Hematopoietic multipotent progenitor cell treated with erythropoietin and hydrocortisone succinate and interleukin-3 and kit ligand, for 4 days (in vitro differentiated cells): ENCODE measurements around the gene LPCAT1.
"Not testable (repeated sequence)": the region's sequence is repeated elsewhere in the genome, so short reads cannot be mapped to it uniquely, and the experiment has no call there.

Experiments used
- DNase-seq: peaks from one replicate; pipeline ENCODE4 v3.0.0-alpha.2; 2015

LPCAT1 gene

DNA sequence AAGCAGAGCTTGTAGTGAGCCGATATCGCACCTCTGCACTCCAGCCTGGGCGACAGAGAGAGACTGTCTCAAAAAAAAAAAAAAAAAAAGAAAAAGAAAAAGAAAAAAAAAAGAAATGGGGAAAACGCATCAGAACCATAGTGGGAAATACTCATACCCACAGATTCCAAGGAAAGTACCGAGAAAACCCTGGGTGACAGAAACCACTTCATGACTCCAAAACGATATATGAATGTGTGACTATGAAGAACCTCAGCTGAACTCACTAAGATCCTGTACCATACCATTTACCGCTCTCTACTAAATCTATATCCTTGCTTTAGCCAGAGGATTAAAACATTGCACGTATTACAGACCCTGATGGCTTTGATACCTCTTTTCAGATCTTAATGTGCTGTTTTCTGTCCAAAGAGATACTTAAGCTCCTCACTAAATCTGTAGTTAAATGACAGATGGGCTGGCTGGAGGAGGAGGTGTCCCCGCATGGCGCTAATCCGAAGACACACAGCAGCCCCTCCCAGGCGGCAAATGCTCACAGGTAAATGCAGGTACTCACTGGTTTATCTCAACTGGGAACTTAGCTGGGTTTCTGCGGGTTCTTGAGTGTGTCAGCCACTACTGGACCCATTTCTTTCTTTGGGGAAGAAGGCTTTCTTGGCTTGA is 2.8 kb downstream of the LPCAT1 start:
- no peak for DNase-seq

DNA sequence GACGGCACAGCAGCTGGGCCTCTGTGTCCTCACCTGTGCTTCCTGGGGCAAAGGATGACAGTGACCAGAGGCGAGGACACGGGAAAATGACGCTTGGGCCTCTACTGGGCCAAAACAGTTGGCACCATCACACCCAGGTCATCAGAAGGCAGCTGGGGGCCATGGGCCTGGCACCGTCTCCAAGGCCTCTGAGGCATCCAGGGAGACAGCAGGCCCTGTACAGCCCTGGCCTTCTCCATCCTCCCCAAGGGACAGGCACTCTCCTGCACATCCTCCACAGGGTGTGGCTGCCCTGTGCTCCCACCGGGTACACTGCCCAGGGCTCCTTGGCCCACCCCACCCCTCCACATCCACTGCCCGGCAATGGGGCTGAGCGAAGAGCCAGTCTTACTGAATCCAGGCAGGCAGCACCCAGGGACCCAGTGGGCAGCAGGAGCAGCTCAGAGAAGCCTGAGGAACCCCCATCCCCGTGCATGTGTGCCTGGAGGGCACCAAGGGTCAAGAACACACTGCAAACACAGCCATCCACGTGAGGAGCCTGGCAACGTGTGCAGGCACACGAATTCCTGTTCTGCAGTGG is 4.0 kb downstream of the LPCAT1 start:
- no peak for DNase-seq

DNA sequence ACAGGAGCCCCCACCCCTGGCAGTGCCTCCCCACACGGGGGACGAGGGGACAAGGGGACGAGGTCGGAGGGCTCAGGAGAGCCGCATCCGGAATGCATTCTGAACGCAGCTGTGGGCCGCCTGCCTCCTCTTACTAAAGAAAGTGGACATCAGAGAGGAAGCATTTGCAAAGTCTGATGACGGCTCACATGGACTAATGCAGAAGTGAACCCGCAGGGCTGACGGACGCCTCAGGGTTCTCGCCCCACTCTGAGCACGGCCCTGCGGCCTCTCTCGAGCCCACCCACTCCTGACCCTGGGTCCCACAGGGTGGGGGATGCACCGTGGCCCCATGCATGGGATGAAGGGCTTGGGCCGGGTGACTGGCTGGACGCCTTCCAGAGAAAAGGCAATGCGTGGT is 5.9 kb downstream of the LPCAT1 start:
- no peak for DNase-seq

DNA sequence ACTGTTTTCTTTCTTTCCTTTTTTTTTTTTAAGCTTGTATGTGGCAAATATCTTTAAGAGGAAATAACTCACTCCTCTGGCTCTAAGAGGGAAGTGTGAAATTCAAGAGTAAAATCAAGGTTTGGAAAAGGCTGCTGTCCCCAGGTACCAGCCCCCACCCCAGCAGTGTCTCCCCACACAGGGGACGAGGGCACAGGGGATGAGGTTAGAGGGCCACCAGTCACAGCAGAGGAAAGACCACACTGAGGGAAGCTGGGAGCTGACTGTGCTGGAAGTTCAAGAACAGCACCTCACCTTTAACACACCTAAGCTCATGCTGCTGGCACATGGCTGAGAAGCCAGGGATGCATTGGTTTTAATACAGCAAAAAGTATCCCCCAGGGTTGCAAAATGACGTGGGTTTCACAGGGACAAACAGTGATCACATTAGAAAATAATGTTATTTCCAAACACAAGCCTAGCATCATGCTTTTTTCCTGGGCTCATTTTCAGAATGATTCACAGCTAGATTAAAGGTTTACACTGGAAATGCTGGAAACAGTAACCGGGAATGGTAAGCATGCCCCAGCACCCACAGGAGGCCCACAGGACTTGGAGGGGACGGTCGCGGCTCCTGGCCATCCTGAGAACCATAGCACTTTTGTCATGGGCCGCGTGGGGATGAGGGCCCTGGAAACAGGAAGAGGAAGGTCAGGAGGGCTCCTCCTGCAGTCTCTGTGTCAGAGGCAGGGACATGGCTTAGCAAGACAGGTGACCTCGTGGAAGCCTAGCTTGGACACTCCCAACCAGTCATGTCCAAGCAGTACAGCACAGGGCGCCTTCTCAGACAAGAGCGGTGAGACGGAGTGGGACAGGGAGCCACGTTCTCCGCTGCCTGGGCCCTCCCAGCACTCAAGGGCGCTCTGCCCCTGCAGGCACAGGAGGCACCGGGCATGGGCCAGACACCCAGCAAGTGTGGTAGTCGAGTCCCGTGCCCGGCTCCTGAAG is 6.9 kb downstream of the LPCAT1 start:
- no peak for DNase-seq

DNA sequence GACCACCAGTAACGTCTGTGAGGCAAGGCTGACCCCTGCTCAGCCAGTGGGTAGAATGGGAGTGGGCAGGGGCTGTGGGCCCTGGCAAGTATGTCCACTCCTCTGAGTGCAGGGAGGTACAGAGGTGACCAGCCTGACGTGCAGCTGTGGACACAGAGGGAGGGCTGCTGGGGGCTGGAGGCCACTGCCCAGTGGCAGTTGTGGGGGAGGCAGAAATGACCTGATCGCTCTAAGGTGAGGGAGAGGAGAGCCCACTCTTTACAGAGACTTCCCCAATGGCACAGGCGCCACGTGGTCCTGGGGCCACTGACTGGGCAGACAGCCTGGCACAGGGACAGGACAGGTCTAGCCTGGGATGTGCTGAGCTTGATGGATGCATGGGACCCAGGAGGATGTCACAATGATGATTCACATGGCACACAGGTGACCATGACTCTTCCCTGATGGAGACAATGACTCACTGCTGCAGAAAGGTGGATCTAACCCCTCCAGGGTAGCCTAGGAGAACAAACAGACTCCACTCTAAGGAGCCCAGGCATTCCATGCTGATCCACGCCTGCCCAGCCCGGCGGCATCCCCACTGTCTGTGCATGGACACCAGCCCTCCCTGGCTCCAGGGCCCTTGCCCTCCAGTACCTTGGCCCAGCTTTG is 7.7 kb downstream of the LPCAT1 start:
- no peak for DNase-seq

DNA sequence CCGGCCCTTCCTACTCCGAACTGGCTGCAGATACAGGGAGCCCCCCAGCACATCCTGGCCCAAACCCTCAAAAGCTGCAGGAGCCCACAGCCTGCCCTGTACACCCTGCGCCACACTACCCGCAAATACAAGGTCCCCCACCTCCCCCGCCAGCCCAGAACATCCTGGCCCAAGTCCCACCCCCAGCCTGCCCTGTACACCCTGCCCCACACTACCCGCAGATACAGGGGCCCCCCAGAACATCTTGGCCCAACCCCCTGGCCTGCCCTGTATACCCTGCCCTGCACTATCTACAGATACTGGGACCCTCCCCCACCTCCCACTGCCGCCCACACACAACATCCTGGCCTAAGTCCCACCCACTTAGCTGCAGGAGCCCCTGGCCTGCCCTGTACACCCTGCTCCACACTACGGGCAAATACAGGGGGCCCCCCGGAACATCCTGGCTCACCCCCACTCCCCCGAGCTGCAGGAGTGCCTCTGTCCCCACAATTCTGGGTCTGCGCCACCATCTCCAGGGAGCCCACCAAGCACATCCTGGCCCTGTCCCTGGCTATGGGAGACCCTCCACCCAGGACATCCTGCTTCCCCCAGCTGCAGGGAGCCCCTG is 8.3 kb downstream of the LPCAT1 start:
- no peak for DNase-seq

DNA sequence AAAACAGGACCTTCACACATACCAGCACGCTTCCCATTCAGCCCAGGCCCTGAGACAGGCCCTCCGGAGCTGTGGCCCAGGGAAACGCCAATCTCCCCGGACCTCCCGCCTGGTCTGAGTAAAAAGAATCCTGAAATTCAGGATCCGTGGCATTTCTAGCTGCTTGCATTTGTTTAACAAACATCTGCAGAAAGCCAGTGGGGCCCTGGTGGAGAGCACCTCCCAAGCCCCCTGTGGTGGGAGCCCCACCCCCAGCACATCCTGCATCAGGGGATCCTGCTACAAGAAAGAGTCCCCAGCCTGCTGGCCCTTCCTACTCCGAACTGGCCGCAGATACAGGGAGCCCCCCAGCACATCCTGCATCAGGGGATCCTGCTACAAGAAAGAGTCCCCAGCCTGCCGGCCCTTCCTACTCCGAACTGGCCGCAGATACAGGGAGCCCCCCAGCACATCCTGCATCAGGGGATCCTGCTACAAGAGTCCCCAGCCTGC is 8.9 kb downstream of the LPCAT1 start:
- not testable (repeated sequence) for DNase-seq

DNA sequence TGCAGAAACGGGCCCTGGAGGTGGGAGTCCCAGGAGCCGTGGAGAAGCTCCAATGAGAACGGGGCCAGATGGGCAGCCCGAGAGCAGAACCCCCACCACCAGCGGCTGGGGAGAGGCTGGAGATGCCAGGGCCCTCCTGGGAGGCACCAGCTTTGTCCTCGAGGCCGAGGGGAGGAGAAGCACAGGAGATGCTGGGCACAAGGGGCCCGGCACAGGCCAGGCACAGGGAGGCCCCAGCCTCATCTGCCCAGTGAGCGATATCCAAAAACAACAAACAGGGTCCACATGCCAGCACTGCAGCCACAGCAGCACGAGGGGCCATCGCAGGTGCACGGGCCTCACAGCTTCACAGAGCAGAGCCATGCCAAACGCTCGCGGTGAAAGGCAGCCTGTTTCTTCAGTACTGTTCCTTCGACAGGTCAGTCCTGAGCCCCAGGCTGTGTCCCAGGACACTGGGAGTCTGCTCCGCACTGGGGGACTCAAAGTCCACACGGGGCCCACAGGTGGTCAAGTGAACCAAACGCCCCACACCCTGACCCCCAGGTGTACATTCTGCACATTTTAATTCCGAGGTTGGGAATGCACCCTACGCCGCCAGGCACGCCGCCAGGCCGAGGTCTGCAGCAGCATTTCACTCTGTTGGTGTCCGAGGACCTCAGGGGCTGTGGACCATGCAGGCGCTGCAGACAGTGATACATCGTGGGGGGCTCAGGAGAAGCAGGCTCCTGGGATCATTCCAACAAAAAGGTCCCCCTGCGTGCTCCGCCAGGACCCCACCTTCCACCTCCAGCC is 9.5 kb downstream of the LPCAT1 start:
- no peak for DNase-seq

DNA sequence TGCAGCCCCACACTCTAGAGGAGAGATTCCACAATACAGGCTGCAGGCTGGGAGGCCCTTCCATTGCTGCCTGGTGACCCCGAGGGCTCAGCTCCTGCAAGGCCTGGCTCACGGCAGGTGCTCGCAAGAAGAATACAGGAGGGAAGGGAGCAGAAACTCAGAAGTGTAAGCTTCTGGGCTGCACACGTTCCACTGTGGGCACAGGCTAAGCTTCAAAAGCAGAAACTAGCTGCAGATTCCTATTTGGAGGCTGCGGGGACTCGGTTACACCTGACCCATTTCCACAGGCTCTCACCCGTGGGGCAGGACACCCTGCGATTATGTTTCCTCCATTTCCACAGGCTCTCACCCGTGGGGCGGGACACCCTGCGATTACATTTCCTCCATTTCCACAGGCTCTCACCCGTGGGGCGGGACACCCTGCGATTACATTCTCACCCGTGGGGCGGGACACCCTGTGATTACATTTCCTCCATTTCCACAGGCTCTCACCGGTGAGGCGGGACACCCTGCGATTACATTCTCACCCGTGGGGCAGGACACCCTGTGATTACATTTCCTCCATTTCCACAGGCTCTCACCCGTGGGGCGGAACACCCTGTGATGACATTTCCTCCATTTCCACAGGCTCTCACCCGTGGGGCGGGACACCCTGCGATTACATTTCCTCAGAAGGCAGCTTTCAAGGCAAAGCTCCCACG is 10.3 kb downstream of the LPCAT1 start:
- no peak for DNase-seq

DNA sequence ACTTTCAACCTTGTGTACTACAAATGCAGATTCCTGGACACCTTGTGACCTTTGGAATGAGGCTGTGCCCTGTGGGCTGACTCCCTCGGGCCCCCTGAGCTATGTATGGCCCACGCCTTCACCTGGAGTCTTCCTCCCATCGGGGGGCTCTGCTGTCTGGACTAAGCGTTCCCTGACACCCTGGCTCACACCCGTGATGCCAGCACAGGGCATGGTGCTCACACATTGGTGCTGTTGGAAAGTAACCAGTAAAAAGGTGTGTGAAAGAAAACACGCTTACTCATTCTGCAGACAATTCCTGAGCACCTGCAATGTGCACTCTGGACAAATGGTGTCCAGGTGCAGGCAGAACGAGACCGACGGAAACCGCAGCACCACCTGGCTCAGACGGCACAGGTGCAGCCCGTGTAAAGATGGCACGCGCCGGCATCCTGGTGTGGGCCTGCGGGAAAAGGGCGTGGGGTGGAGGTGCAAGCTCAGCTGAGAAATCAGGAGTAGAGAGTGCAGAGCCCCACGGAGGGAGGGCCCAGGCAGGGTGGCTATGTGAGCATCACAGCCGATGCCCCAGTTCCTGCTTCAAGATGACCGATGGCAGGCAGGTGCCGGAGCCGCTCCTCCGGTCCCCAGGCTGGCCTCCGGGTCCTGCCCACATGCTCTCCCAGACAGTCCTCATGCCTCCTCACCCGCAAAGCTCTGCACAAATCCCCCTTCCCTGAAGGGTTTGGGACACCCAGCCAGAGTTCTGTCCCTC is 11.0 kb downstream of the LPCAT1 start:
- DNase-seq = no peak

DNA sequence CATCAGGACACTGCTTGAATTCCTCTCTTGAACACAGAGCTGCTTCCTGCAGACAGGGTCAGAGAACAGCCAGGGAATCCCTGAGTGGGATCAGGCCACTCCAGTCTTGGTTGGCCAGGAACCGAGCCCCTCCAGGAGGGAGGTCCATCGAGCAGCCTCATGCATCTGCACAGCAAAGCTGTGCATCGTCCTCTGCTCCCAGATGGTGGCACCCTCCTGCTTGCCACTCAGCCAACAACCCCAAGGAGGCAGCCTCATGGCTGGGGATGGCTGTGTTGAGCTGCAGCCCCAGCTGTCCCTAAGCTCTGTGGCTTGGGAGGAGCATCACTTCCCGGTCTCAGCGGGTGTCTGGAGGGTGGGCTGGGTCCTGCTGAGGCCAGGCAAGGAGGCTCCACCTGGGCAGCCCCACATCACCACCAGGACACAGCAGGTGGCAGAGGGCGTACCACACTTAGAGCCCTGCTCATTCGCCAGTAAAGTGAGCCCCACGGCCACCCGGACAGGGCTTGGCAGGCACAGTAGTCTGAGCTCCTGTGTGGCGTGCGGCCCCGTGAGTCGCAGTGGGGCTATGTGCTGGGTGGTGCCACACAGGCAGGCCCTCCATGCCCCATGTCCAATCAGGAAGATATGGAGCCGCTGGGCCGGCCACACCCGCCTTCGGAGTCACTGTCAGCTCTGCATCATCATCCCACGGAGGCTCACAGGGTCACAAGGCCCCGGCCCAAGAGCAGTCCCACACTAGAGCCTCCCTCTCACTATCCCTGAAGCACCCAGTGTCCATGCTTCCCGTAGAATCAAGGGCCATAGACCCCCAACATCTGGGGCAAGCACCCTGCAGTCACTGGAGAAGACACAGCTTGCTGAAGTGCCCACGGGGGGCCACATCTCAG is 11.9 kb downstream of the LPCAT1 start:
- DNase-seq = peak; percentile 41

DNA sequence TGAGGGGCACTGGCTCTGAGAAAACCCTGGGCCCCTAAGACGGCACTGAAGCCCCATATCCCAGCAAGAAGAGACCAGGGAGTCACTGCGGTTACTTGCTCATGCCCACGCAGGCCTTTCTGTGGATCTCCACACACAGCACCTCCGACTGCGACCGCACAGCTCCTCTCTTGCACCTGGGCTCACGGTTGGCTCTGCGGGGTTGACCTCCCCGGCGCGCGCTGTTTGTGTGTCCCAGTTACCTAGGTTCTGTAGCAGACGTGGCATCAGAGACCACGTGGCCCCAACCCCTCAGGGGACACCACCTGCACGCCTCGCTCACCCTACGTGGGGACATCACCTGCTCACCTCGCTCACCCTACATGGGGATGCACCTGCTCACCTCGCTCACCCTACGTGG is 12.7 kb downstream of the LPCAT1 start:
- no peak for DNase-seq

DNA sequence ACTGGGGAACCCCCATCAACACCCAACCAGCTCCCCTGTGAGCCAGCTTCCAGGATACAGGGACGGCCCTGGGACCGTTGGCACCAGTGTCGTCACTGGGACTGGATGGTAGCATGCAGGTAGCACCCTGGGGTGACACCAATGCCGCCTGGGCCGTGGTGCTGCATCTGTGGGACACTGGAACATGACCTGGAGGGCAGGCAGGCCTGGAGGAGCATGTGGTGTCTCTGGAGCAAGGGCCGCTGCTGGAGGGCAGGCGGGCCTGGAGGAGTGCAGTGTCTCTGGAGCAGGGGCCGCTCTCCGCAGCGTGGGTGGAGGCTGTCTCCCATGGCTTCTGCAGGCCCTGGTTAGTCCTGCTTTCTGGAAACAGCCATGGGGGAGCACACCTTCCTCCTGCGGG is 13.1 kb downstream of the LPCAT1 start:
- no peak for DNase-seq

DNA sequence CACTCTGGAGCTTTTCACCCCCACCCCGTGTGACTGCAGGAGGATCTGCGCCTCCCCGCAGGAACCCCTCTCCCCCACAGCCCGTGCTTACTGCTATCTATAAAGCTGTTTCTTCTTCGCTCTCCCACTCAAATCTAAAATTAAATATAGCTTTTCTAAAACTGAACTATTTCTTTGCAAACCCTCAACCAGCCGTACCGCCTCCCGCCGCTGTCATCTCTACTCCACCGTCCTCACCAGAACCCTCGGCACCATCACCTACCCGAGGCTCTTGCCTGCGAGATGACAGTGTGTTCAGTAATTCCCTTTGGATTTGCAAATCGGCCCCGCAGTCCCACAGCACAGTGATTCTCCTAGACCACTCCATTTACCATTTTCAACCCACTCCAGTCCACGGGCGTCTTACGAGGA is 13.6 kb downstream of the LPCAT1 start:
- no peak for DNase-seq

DNA sequence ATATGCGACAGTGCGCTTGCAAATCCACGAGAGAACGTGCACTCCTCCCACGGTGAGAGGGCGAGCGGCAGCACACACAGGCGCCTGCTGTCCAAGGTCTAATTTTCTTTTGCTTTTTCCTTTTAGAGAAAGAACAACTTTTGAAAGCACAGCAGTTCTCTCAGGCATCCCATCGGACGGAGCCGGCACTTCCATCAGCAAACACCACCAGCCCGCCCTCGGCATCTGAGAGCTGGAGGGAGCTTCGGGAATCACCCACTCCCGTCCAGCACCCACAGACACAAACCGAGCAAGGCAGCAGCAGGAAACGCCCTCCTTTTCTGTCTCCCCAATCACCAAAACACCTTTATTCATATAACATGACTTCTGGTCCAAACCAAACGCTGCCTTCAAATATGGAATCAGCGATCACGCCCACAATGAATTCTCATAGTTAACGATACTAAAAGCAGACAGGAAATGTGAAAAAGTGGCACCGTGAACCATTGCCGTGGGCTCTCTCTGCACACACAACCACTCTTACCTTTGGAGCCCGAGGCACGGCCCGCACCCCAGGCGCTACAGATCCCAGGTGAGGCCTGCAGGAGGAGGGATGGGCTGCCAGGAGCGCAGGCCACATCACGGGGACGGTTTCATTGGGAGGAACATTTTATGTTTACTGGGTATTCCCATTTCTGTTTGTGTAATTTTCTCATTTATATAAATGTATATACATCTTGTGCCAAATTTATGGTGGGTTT is 14.2 kb downstream of the LPCAT1 start:
- no peak for DNase-seq

DNA sequence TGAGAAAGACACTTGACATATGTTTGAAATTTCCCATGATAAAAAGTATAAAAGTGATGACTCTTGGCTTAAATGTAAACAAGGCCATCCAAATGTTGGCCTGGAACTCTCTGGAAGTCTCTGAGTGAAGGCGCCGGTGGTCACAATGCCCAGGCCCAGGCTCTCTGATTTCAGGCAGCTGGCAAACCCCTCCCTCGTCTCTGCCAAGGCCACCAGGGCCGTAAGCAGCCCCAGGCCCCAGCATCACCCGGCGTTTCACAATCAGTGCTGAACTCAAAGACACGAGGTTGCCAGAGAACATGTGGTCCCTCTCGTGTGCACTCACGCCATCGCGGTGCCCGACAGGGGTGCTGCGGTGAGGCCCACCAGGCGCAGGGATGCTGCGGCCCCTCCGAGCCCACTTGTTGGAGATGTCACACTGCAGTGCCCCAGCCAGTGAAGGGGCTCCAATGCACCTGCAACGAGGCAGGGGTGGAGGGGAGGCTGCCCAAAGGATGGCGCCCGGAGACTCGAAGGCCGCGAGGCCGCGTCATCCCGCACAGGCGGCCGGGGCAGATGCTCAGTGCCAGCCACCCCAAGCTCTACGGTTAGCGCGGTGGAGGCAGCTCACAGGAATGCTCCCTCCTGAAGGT is 15.0 kb downstream of the LPCAT1 start:
- DNase-seq = no peak

DNA sequence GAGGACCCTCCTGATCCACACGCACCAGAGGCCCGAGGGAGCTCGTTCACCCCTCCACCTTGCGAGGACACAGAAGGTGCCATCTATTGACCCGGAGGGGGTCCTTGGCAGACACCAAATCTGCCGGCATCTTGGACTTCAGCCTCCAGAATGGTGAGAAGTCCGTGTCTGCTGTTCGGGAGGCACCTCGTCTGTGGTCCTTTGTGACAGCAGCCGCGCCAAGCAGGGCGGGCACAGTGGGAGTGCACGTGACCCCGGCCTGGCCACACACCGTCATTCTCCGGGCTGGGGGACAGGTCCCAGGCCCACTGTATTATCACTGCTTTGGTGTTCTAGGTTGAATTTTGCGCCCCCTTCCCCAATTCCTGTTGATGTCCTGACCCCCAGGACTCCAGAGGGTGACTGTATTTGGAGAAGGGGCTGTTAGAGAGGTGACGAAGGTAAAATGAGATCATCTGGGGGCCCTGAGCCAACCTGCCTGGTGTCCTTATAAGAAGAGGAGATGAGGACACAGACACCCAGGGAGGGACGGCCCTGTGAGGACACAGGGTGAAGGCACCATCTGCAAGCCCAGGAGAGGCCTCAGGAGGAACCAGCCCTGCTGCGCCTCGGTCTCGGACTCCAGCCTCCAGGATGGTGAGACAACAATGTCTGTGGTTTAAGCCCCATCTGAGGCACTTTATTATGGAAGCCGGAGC is 15.7 kb downstream of the LPCAT1 start:
- no peak for DNase-seq
